Subcutaneous adipose tissue (tissue), 4 donors: ENCODE results near the gene SLC6A1. TPM values are rescaled to one million over a fixed set of nuclear protein-coding genes. Genes with fewer than 3 reads are reported as not detected.

Experiments used
- total RNA-seq, 4 donors: library from RNA; depleted of rRNA; stranded (reverse); fragments of >200 nt; gene quantifications; one replicate each; pipeline ENCODE4 v1.1.0, GENCODE V29; 2016
- TF ChIP-seq, protein P1 (sequence below): fragments of 450-650 bp; IDR thresholded peaks from one replicate; pipeline ENCODE4 v1.5.1; 2016; ENCODE audit warnings: low read depth, mild to moderate bottlenecking, control low read depth, antibody characterized with exemption, moderate library complexity

SLC6A1 gene
- total RNA-seq, 4 donors from 2014 or later = 0.44 to 2.3 (median 0.68) TPM; not detected in 1

DNA sequence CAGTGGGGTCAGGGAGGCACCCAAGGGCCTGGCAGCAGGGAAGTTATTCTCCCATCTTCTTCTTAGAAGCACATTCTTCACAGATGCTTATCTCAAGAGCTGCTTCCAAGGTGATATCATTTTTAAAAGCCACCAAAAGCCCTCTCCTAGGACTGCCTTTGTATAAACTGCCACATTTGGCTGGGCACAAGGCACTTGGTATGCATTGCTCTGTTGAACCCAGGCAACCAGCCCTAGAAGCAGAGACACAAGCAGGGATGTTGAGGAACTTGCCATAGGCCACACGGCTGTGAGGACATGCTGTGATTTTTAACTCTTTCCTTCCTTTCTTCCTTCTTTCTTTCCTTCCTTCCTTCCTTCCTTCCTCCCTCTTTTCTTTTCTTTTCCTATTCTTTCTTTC, 7.4 kb upstream of the SLC6A1 start:
- TF ChIP-seq, protein P1, sequence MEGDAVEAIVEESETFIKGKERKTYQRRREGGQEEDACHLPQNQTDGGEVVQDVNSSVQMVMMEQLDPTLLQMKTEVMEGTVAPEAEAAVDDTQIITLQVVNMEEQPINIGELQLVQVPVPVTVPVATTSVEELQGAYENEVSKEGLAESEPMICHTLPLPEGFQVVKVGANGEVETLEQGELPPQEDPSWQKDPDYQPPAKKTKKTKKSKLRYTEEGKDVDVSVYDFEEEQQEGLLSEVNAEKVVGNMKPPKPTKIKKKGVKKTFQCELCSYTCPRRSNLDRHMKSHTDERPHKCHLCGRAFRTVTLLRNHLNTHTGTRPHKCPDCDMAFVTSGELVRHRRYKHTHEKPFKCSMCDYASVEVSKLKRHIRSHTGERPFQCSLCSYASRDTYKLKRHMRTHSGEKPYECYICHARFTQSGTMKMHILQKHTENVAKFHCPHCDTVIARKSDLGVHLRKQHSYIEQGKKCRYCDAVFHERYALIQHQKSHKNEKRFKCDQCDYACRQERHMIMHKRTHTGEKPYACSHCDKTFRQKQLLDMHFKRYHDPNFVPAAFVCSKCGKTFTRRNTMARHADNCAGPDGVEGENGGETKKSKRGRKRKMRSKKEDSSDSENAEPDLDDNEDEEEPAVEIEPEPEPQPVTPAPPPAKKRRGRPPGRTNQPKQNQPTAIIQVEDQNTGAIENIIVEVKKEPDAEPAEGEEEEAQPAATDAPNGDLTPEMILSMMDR = no peak

DNA sequence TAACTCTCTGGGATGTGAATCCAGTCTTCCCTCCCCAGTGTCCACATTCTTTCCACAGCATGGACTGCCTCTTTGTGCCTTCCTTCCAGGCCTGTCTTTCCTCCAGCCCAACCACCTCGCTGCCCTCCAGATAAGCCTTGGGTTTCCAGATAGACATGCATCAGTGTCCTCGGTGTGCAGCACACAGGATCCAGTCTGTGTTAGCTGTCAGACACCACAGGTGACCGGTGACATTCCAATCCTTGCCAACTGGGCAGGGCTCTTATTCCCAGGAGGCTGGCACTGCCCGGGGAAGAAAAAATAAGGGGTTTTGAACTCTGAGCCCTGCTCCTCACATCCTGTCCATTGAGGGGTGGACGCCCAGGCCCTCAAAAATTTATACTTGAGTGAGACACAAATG, 6.0 kb upstream of the SLC6A1 start:
- TF ChIP-seq, protein P1 = no peak

DNA sequence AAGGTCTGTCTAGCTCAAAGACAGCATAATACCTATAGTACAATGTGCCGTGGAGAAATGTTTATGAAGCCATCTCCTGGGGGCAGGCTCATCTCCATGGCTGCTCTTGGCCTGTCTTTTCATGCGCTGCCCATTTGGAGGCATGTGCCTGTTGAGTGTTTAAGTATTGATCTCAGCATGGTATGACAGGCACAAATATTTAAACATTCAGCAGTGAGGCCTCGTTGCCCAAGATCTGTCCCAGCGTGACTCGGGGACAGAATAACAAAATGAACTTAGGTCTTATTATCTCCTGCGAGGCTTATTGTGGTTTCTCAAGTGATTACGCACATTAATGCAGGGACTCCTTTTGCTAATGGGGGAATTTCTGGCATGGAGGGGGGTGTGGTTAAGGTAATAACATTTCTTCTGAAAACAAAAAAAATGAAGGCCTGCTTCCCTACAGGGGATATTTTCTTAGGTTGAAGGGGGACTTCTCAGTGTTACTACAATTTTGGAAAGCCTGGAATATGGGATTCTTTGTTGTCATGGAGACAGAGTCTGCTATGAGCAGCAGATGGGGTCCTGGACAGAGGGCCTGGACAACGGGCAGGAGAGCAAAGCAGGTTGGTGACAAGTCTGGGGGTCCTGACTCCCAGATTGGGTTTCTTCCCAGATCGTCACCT, 4.4 kb upstream of the SLC6A1 start:
- TF ChIP-seq, protein P1 = no peak

GRCh38 chr3:10988991-10989484, 3.5 kb upstream of the SLC6A1 start:
- TF ChIP-seq, protein P1 = no peak

DNA sequence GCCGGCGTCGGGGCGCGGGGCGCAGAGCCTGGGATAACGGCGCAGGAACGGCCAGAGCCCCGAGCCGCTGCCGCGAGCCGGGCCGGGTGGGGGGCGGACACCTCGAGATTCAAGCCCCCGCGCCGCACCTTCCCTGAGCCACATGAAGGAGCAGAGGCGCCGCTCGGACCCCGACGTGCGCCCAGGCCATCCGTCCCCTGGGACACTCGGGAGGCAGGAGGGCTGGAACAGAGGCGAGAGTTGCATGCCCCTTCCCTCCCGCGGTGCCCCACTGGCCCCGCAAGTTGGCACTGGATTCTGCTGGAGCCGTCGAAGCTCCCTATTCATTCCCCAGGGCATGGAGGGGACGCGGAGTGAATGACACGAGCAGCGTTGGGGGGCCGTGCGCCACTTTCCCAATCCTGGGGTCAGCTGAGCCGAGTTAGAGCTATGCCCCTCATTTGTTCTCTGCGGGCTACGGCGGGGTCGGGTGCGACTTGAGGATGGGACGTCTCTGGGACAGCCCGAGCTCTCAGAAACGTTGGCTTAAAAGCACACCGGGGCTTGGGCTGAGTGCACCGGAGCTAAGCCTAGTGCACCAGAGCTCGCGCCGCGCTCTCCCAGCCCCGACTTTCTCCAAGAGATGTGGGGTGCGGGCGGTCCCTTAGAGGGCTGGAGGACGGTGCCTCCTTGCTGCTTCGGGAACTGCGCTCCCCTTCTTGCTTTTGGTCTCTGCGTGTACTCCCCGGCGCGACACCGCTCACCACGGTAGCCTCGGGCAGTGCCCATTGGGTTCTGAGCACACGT, 588 bp downstream of the SLC6A1 start:
- TF ChIP-seq, protein P1 = no peak

DNA sequence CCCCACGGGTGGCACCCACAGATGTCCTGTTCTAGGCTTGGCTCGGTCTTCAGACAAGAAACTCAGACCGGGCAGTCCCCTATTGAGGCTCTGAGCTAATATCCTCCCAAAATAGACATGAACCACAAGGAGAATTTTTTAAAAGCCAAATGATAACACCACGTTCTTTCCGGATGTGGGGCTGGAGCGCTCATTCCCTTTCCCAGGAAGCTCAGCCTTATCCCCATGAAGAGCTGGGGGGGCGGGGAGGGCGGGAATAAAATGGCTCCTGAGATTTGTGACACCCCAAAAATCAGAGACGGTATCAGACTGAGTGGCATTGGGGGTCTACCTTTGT, 1.1 kb downstream of the SLC6A1 start:
- TF ChIP-seq, protein P1 = no peak

GRCh38 chr3:10994306-10994705, 1.8 kb downstream of the SLC6A1 start:
- TF ChIP-seq, protein P1 = no peak
